DND-41 (cell line): ENCODE results near the gene RALBP1.

Experiments
- ATAC-seq: fragments of 200-7000 bp; cut with Tn5 transposase; 3 replicates; pipeline ENCODE4 v1.9.1; 2021; ENCODE audit warnings: low read depth; ENCODE audit not compliant: insufficient read depth
- DNase-seq: peaks from one replicate; pipeline ENCODE4 v3.0.0-alpha.2; 2020
- H2AFZ ChIP-seq: 2 replicates; pipeline ENCODE4 v1.6.0; 2012; ENCODE audit warnings: low read depth, low read length
- H3K27ac ChIP-seq: 2 replicates; pipeline ENCODE4 v1.5.1; 2012; ENCODE audit warnings: low read length, inconsistent platforms
- H3K27me3 ChIP-seq: fragments of 200-600 bp; sonication (generic); 2 replicates; pipeline ENCODE4 v1.6.0; 2012; ENCODE audit warnings: low read length, mild to moderate bottlenecking, inconsistent platforms; ENCODE audit not compliant: insufficient read depth, poor library complexity
- H3K36me3 ChIP-seq: 2 replicates; pipeline ENCODE4 v1.5.1; 2012; ENCODE audit warnings: low read length, inconsistent platforms; ENCODE audit not compliant: insufficient read depth
- H3K4me1 ChIP-seq: 2 replicates; pipeline ENCODE4 v1.5.1; 2012; ENCODE audit warnings: mild to moderate bottlenecking, low read length; ENCODE audit not compliant: insufficient read depth
- H3K4me2 ChIP-seq: 2 replicates; pipeline ENCODE4 v1.6.0; 2012; ENCODE audit warnings: mild to moderate bottlenecking, moderate library complexity, low read length, inconsistent platforms; ENCODE audit not compliant: insufficient read depth
- H3K4me3 ChIP-seq, 2 experiments: fragments of 200-600 bp in 1 of 2; shearing (Covaris generic) in 1 of 2; 2 replicates each; pipeline ENCODE4 v1.5.1; 2012 to 2016; ENCODE audit warnings: inconsistent platforms in 2 of 2, low read length in 2 of 2, mild to moderate bottlenecking in 2 of 2, low read depth in 1 of 2, moderate library complexity in 1 of 2
- H3K79me2 ChIP-seq: 2 replicates; pipeline ENCODE4 v1.6.0; 2012; ENCODE audit warnings: low read length, inconsistent platforms; ENCODE audit not compliant: insufficient read depth
- H3K9ac ChIP-seq: 2 replicates; pipeline ENCODE4 v1.6.0; 2012; ENCODE audit warnings: low read depth, mild to moderate bottlenecking, inconsistent platforms, low read length, moderate library complexity
- H3K9me3 ChIP-seq: 2 replicates; pipeline ENCODE4 v1.5.1; 2012; ENCODE audit warnings: low read length, moderate library complexity, mild to moderate bottlenecking, inconsistent platforms; ENCODE audit not compliant: insufficient read depth, severe bottlenecking
- H4K20me1 ChIP-seq: 2 replicates; pipeline ENCODE4 v1.6.0; 2012; ENCODE audit warnings: low read length; ENCODE audit not compliant: insufficient read depth
- CTCF ChIP-seq: IDR thresholded peaks from 2 replicates; pipeline ENCODE4 v1.5.1; 2012; ENCODE audit warnings: borderline replicate concordance, low read length, moderate library complexity, mild to moderate bottlenecking; ENCODE audit not compliant: poor library complexity, severe bottlenecking; ENCODE audit errors: extremely low read depth
- EZH2 ChIP-seq: IDR thresholded peaks from 3 replicates; pipeline ENCODE4 v1.6.1; 2012; ENCODE audit warnings: borderline replicate concordance, low read depth, mild to moderate bottlenecking, moderate library complexity, low read length, inconsistent platforms; ENCODE audit not compliant: severe bottlenecking

Gene RALBP1

GRCh38 chr18:9570255-9570654, 94.9 kb downstream of the RALBP1 start:
- H3K27ac ChIP-seq: no peak overlapping the region
- H3K27me3 ChIP-seq: no peaks in the 10 kb centered on the region
- H3K9ac ChIP-seq: no peak overlapping the region
- H3K4me1 ChIP-seq: no peaks in the 10 kb centered on the region
- H3K79me2 ChIP-seq: no peaks in the 10 kb centered on the region
- no peaks in the 10 kb centered on the region for H3K9me3 ChIP-seq
- TF ChIP-seq EZH2 (no peak), CTCF (no peak)
- no peak for DNase-seq
- no peak overlapping the region for H2AFZ ChIP-seq
- no peaks in the 10 kb centered on the region for H4K20me1 ChIP-seq
- H3K4me2 ChIP-seq: no peak overlapping the region
- no peak for ATAC-seq
- H3K36me3 ChIP-seq: peaks cover 88% of the 10 kb centered on the region
- H3K4me3 ChIP-seq: no peak overlapping the region

GRCh38 chr18:9571546-9571945, 96.2 kb downstream of the RALBP1 start:
- no peak for TF ChIP-seq CTCF
- no peak for TF ChIP-seq EZH2
- ATAC-seq: no peak
- no peaks in the 10 kb centered on the region for H3K9me3 ChIP-seq
- H3K27me3 ChIP-seq: no peaks in the 10 kb centered on the region
- no peak overlapping the region for H3K4me3 ChIP-seq
- no peak overlapping the region for H3K9ac ChIP-seq
- no peak overlapping the region for H3K4me2 ChIP-seq
- no peaks in the 10 kb centered on the region for H3K79me2 ChIP-seq
- no peaks in the 10 kb centered on the region for H3K4me1 ChIP-seq
- no peak for DNase-seq
- H3K27ac ChIP-seq: no peak overlapping the region
- H2AFZ ChIP-seq: no peak overlapping the region
- no peaks in the 10 kb centered on the region for H4K20me1 ChIP-seq
- peaks cover 90% of the 10 kb centered on the region for H3K36me3 ChIP-seq

GRCh38 chr18:9574473-9575115, 99.3 kb downstream of the RALBP1 start:
- Histone ChIP-seq H3K4me1 (no peaks in the 10 kb centered on the region), H3K27me3 (no peaks in the 10 kb centered on the region), H3K9ac (no peak overlapping the region), H3K79me2 (no peaks in the 10 kb centered on the region), H3K36me3 (peaks cover 79% of the 10 kb centered on the region), H2AFZ (no peak overlapping the region), H3K4me2 (no peak overlapping the region), H4K20me1 (no peaks in the 10 kb centered on the region), H3K27ac (no peak overlapping the region), H3K9me3 (no peaks in the 10 kb centered on the region), H3K4me3 (no peak overlapping the region)
- TF ChIP-seq CTCF: no peak
- DNase-seq: no peak
- no peak for ATAC-seq

- Histone ChIP-seq H3K9ac (no peak overlapping the region), H3K4me2 (no peak overlapping the region), H3K27me3 (no peaks in the 10 kb centered on the region), H3K27ac (no peak overlapping the region), H2AFZ (no peak overlapping the region), H3K36me3 (peaks cover 79% of the 10 kb centered on the region), H4K20me1 (0 out of 2 replicates have a peak, but pooled peaks cover under 1% of the 10 kb centered on the region), H3K9me3 (no peaks in the 10 kb centered on the region), H3K4me1 (no peaks in the 10 kb centered on the region), H3K4me3 (no peak overlapping the region), H3K79me2 (no peaks in the 10 kb centered on the region)
- no peak for ATAC-seq
- TF ChIP-seq CTCF (no peak), EZH2 (no peak)
- DNase-seq: no peak
Measured at GRCh38 chr18:9575558-9575957, 100.2 kb downstream of the RALBP1 start.
